ENCODE measurements around the gene FGF12.

FGF12 gene

DNA sequence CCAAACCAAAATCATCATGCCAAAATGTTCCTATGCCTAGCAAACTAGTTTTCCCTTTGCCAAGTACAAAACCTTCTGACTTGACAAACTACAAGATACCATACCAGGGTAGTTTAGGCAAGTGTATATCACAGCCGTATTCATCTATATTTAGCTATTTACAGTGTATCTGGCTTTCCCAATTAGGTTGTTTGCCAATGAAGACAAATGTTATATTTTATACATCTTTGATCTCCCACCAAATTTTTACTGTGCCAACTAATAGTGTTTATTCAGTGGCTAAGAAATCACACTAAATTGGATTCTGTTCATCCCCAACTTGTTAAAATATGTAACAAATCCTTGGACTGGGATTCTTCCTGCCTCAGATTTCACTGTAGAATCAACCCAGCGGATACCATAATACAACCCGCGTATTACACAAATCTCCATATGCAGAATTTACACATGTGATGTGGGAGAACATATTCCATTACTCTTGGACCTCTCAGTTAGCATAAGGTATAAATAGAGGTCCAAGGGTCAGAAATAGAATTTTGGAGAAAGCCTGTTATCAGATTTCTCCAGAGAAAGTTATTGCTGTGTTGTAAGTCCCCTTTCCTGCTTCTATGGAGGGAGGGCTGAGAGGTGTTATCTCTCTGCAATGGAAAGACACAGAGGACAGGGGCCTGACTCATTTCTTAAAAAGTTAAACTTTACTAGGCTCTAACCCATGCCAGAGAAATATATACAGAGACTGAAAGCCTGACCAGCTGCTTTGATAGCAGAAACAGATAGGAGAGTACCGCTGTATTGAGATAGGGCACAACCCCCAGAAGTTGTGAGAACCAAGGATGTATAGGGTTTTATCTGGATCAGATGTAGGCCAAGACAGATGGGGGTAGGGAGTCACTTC is 467.0 kb downstream of the FGF12 start:
- no peak for DNase-seq (ENCODE audit: low spot score)

DNA sequence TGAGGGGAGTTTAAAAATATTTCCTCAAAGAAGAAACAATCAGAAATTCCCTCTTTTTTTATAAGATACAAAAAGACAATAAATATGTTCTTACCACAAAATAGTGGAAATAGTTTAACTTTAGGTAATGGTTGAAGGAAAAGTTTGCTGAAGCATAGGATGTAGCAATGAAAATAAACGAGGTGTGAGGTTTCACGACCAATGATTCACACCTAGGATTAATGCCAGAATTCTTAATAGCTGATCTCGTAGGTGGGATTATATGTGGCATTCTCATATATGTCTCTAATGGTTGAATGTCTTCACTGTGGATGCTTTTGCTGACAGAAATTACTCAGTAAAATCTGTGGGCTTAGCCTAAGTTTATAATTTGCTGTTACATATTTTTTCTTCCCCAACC is 467.7 kb downstream of the FGF12 start:
- no peak for DNase-seq (ENCODE audit: low spot score)

DNA sequence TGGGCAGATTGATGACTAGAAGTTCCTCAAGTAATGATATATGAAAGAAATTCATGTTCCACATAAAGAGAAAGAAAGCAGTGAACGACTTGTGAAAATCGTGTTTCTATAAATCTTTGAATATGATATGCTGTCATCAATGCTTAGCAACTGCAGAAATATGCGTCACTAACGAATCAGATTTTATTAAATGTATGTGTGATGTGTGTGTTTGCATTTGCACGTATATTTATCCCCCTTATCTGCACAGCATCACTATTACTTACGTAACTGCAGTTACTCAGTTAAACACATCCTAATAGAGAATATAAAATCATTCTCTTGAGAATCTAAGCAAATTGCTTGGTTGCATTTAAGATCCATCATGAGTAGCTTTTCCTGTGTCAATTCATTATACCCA is 468.6 kb downstream of the FGF12 start:
- no peak for DNase-seq (ENCODE audit: low spot score)

DNA sequence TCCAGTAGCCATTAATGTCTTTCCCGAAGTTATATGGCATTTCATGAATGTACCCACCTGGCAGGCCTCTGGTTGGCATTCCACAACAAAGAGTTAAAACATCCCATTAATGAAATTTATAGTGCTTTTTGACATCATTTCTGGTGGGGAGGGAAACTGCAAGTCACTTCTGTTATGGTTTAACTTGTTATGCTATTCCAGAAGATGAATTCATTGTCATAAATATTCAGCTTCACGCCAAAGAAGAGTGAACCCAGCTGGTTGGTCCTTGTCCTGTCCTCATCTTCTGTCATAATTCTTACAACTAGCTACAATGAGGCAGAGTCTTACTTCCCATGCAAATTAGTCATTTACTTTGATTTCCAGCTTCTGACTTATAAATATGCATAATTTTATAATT is 471.5 kb downstream of the FGF12 start:
- DNase-seq (ENCODE audit: low spot score): no peak

DNA sequence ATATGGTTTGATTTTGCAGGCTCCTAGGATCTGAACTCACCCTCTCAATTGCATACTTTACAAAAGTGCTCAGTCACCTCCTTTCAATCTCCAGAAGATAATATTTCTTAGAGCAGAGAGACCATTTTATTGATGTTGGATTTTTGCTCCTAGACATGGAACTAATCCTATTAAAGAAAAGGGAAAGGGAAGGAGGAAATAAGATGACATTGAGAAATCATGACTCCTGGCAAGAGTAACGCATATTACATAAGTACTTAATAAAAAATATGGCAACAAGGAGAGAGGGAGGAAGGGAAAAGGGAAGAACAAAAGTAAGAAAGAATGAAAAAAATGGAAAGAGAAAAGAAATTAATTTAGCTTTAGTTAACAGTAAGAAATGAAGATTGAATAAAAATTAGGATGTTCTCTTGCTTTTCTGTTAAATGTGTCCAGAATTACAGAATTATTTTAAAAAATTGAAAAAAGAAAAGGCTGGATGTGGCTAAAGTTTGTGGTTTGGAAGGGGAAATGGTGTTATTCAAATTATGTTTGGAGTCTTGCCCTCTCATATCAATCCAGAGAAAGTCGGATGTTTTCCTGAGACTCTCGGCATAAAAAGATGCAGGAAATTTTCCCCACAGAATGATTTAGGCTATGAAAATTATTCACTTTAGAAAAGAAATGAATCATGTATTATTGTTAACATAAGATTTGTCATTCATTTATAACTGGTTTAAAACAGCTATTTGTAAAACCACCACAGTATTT is 474.0 kb downstream of the FGF12 start:
- DNase-seq (ENCODE audit: low spot score): no peak

DNA sequence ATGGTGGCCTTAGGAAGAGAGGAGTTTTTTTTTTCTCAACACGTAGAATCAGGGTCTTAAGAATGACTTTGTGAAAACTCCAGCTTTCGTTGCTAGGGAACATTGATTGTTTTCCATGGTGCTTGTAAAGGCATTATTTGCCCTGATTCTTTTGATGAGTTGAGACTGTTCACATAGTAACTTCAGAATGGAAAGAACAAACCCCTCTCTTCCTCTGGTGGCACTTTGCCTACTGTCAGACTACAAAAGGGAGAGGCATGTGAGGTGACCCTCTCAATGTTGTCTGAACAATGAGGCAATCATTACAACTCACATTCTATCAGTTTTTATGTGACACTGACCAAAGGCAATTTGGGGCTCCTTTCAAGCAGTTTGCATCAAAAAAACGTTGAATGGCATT is 477.8 kb downstream of the FGF12 start:
- no peak for DNase-seq (ENCODE audit: low spot score)

DNA sequence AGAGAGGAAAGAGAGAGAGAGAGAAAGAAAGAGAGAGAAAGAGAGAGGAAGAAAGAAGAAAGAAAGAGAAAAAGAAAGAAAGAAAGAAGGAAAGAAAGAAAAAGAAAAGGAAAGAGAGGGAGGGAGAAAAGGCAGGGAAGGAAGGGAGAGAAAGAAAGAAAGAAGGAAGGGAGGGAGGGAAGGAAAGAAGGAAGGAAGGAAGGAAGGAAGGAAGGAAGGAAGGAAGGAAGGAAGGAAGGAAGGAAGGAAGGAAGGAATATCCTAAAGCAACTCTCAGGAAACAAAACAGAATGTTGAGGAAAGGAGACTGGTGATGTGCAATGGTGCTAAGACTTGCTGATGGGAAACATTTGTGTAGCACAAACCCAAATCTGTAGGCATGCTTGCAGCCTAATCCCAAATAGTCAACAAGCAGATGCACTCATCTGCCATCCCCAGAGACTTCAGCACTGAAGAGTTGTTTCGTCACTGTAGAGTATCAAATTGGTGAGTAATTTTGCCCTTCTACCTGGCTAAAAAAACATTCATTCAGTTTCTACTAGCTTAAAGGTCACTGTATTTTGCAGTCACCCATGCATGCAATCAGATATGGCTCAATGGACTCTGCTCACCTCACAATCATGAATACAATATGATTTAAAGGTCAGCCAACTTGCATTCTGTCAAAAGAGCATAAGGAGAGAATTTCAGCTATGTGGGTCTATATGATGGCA is 480.3 kb downstream of the FGF12 start:
- no peak for DNase-seq (ENCODE audit: low spot score)

DNA sequence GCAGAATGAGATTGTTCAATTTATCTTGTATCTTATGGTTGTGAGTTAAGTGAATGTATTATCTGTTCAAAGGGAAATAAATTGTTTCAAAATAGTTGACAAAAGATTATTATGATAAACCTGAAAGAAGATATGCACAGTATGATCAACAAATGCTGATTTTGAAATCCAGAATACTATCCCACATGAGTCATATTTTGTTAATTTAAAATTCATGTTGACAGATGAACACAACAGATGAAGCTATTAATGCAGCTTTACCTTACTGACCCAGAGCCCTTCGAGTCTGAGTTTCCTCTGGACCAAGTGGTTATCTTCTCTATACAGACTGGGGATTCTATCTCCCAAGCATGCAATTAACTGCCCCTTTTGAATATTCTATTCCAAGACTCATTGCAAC is 482.8 kb downstream of the FGF12 start:
- DNase-seq (ENCODE audit: low spot score): no peak

DNA sequence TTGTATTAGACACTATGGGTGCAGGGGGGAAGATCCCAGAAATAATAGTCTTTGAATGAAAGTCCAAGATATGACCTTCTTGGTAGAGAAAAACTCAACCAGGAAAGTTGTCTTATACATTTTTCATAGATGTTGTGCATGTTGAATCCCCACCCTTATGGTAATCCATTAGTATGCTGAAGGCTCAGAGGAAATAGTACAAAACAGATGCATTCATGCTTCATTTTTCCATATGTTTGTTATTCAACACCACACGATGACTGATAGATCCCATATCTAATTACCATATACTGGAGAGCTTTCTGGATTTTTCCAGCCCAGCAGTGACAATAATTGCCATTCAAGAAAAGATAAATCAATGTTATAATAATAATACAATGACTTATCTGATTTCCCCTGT is 487.4 kb downstream of the FGF12 start:
- DNase-seq (ENCODE audit: low spot score): no peak

DNA sequence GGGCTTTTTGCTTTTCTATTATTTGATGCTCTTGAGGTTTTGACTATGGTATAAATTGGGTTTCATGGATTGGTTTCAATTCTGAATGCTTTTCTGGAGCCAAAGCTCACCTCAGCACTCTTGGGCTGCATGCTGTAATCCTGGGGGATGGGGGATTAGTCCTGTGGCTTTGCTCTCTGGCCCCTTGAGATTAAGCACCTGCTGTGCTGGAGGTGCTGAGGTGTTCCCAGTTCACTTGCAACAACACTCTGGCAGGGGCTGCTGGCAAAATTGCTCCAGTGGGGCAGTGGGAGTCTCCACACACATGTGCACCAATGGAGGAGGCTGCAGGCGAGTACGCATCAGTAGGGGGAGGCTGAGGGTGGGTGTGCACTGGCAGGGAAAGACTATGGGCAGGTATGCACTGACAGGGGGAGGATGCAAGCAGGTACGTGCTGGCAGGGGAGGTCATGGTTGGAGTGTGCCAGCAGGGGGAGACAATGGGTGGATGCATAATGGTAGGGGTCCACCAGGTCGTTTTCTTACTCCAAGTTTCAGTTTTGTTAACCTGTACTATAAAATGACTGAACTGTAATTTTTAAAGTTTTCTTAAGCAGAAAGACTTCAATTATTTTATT is 489.2 kb downstream of the FGF12 start:
- no peak for DNase-seq (ENCODE audit: low spot score)

DNA sequence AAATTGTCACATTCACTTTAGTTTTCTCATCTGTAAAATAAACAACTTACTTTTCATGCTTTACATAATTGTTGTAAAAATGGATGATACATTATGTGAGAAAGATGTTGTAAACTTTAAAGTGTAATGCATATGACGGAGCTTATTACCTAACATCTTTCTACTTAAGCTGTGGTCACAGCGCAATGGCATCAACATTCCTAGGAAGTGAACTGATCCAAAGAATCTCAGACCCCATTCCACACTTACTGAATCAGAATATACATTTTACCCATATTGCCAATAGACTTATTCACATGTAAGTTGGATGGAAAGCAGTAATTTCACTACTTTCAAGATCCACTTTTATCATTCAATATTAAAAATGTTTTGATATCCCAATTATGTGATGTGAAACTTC is 497.5 kb downstream of the FGF12 start:
- no peak for DNase-seq (ENCODE audit: low spot score)

DNA sequence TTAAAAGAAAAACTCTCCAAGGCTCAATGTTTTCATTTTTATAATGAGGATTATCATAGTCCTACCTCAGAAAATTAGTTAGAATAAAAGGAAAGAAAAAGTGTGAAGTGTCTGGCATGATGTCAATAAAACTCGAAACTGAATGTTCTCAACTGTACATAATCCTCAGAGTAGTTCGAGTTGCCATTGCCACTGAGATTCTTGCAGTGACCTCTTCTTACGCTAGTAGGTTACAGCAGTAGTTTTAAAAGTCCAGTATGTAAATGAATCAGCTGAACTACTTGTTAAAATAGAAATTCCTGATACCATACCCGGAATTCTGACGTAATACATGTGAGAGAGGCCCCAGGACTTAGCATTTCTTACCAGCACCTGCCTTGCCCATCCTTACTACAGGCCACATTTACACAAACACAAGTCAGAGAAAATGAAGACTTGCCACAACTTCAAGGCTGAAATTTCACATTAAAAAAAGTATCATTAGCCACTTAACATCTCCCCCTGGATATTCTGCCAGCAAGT is 502.6 kb downstream of the FGF12 start:
- no peak for DNase-seq (ENCODE audit: low spot score)

DNA sequence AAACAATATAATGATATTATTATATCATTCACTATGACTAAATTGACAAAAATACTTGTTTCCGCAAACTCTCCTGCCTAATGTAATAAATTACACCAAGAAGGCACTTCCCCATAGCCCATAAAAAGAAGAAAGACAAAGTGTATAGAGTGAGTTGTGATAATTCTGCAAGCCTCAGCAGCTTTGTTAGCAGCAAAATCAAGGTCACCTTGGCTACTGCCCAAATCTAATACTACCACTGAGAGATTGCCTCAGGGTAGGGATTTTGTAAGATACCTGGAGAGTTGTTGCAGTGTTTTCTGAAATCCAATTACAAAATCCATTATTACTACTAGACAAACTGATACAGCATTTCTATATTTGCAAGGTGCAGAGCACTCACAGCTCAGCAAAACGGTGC is 503.5 kb downstream of the FGF12 start:
- DNase-seq (ENCODE audit: low spot score): no peak

DNA sequence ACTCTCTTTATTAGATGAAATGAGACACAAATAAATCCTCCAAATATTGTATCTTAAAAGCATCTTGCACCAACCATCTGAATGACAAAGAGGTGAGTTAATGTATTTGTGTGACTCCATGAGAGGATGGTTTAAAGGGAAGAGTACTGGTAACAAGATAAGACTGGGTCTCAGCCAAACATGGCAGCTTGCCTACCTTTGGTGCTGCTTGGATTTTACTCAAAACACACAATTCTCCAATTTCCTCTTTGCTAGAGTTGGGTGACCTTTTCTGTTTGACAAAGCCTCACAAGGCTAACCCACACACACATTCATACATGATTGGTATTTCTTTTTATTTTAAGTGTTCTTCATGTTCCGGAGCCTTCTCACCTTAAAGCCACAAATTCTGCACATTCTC is 506.4 kb downstream of the FGF12 start:
- DNase-seq (ENCODE audit: low spot score): no peak

DNA sequence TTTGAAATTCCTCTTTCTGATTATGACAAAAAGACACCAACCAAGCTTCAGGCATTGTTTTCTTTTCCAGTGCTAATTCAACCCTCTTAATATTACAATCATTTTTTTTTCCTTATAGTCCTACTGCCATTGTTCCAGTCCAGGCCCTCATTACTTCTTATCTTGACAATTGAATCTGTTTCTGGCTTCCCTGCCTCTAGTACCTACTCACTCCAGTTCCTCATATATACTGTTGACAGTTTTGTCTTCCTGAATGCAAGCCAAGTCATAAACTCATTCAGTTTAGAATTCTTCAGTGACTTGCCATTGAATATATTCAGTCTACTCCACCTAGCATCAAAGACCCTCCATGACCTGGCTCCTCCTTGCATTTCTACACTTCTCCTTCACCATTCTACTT is 507.4 kb downstream of the FGF12 start:
- DNase-seq (ENCODE audit: low spot score): no peak

DNA sequence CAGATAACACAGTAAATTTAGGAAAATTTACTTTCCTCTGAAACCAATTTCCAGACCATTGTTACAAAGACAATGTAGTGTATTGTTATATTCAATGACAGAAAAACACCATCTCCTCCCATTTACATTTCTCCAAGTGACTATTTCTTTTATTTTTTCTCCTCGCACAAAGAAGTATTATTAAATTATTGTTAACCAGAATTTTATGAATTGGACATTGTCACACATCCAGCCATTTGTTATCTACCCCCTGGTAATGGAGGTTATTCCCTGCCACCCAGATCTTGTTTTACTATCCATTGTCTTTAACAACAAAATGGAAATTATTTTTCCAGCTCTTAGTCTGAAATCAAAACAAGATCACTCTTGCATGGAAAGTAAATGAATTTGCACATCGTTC is 511.3 kb downstream of the FGF12 start:
- DNase-seq (ENCODE audit: low spot score): peak; percentile 81

DNA sequence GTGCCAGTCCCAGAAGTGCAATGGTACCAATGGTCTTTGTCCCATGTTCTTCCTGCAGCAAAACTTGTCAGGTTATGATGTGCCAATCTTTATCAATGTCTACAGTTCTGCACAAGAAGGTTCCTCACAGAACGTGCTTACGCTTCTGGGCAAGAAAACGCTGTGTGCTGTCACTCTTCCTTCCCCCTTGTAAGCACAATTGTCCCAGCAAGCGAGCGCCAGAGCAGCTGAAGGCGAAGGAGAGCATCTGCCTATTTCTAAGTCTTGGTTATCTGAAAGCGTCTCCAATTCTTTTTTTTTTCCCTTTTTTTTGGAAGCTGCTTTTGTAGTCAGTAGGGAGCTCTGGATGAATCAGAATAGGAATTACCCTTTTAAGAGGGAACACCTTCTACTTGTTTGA is 514.4 kb downstream of the FGF12 start:
- DNase-seq (ENCODE audit: low spot score): peak; percentile 64

DNA sequence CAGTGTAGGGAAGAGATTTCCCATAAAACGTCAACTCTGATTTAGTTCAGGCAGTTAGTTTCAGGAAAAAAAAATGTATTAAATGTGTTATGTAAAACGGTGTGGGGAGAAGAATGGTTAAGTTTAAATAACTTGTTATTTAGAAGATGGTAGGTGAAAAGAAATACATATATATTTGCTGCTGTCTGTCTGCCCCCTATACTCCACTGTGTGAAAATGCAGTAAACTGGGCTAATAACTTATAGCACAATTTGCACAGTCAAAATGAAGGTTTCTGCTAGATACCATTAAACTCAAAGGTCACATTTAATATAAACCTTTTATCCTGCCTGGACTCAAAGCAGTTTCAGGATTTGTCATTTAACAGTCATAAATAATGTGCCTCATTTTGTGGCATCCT is 515.0 kb downstream of the FGF12 start:
- DNase-seq (ENCODE audit: low spot score): no peak

DNA sequence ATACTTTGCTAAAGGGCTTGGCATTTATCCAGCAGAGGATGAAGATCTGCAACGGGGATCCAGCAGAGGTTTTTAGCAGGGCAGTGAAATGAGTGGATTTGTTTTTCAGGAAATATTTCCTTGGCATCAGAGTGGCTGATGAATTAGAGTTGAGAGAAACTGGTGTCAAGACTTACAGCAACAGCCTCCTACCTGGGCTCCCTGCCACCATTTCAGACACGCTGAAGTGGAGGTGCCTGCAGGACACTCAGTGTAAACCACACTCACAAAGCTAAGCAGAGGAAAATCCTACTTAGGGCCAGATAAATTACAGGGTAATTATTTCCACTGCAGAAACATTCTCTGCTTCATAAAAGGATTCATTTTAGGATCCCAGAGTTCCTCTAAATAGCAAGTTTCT is 519.7 kb downstream of the FGF12 start:
- peak; percentile 21 for DNase-seq (ENCODE audit: low spot score)

DNA sequence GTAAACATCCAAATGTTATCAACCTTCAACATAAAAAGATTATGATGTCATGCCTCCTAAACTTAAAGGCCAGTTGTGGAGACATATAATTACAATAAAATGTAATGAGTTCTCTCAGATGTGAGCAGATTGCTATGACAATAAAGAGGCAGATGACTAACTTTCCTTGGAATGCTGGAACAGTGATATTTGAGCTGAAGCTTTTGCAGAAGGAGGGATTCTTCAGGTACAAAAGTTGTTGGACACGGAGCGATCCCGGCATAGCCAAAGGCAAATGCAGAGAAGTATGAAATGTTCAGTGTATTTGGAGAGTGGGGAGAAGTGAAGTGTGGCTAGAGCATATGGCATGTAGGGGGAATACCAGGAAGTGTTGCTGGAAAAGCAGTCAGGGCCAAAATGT is 520.1 kb downstream of the FGF12 start:
- DNase-seq (ENCODE audit: low spot score): no peak

DNA sequence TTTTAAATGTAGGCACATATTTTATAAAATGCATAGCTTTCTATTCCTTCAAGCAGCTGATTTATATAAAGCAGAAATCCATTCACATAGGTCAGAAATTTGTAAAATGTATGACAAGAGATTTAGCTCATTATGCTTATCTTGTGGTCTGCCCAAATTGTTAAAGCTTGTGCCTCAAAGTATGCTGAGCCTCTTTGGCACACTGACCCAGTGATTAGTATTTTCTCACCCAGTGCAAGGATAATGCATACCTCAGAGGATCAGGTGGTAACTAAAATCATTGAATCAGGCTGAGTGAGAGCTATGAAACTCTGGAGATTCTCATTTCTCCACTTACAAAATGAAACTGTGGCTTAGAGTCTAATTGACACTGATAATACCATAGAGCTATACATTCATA is 533.3 kb downstream of the FGF12 start:
- DNase-seq (ENCODE audit: low spot score): no peak

DNA sequence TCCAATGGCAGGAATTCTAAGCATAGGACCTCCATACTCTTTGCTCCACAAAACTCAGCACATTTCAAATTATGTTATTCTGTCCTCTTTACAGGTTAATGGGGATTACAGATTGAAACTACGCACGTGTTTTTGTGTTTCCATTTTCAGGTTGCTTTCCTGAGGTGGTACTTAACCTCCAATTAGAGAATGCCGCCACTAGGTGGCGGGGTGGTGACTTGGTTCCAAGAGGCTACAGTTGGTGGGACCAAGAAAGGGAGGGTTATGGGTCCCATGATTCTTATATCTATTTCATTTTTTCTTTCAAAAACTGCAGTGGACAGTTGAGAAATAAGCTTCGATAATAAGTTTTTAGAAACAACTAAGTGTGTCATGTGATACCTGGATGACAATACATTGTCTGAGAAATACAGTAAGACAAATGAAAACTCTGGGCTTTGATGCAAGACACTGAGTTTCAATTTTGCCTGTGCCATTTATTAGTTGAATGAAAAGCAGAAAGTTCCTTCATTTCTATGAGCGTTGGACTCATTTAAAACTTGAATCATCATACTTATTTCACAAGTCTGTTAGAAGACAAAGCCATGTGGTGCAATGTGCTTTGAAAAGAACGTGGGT is 539.0 kb downstream of the FGF12 start:
- DNase-seq (ENCODE audit: low spot score): peak; percentile 52
